Parathyroid adenoma (tissue), 2 donors: ENCODE results near the gene HSF5.

Experiments used
- H2AFZ ChIP-seq: fragments of 300-600 bp; sonication (generic); one replicate; pipeline ENCODE4 v1.7.0; 2017; ENCODE audit warnings: antibody characterized with exemption, mild to moderate bottlenecking
- H3K27ac ChIP-seq: fragments of 300-600 bp; sonication (generic); one replicate; pipeline ENCODE4 v1.7.0; 2017
- H3K27me3 ChIP-seq: fragments of 300-600 bp; sonication (generic); one replicate; pipeline ENCODE4 v1.7.0; 2017; ENCODE audit warnings: low read length; ENCODE audit not compliant: control insufficient read depth, insufficient read depth
- H3K36me3 ChIP-seq: fragments of 300-600 bp; sonication (generic); one replicate; pipeline ENCODE4 v1.7.0; 2017; ENCODE audit warnings: low read length; ENCODE audit not compliant: control insufficient read depth, insufficient read depth
- H3K4me1 ChIP-seq: fragments of 300-600 bp; sonication (generic); one replicate; pipeline ENCODE4 v1.7.0; 2017; ENCODE audit warnings: control low read depth
- H3K4me2 ChIP-seq: fragments of 300-600 bp; sonication (generic); one replicate; pipeline ENCODE4 v1.7.0; 2017; ENCODE audit warnings: low read length
- H3K4me3 ChIP-seq: fragments of 300-600 bp; sonication (generic); one replicate; pipeline ENCODE4 v1.7.0; 2017; ENCODE audit warnings: low read depth, low read length
- H3K79me2 ChIP-seq: fragments of 300-600 bp; sonication (generic); one replicate; pipeline ENCODE4 v1.7.0; 2017; ENCODE audit warnings: control low read depth
- H3K9ac ChIP-seq: fragments of 300-600 bp; sonication (generic); one replicate; pipeline ENCODE4 v1.7.0; 2017; ENCODE audit warnings: mild to moderate bottlenecking
- H3K9me3 ChIP-seq: fragments of 300-600 bp; sonication (generic); one replicate; pipeline ENCODE4 v1.7.0; 2017; ENCODE audit warnings: low read length; ENCODE audit not compliant: control insufficient read depth
- CTCF ChIP-seq: fragments of 300-600 bp; sonication (generic); IDR thresholded peaks from one replicate; pipeline ENCODE4 v1.7.0; 2017; ENCODE audit warnings: antibody characterized with exemption, mild to moderate bottlenecking
- donor health status: primary hyperparathyroidism.

HSF5 gene

GRCh38 chr17:58371300-58371950 is 116.8 kb downstream of the HSF5 start:
- H3K27ac ChIP-seq = no peak overlapping the region
- H3K9me3 ChIP-seq = no peaks in the 10 kb centered on the region
- H3K4me1 ChIP-seq = peaks cover 9% of the 10 kb centered on the region
- no peak overlapping the region for H2AFZ ChIP-seq
- no peaks in the 10 kb centered on the region for H3K36me3 ChIP-seq
- H3K27me3 ChIP-seq = no peaks in the 10 kb centered on the region
- no peak overlapping the region for H3K4me2 ChIP-seq
- H3K4me3 ChIP-seq = no peak overlapping the region
- H3K9ac ChIP-seq = no peak overlapping the region
- no peak for TF ChIP-seq CTCF
- H3K79me2 ChIP-seq = peaks cover 27% of the 10 kb centered on the region

GRCh38 chr17:58370716-58371115 is 117.5 kb downstream of the HSF5 start:
- Histone ChIP-seq H2AFZ (no peak overlapping the region), H3K4me2 (no peak overlapping the region), H3K9ac (no peak overlapping the region), H3K9me3 (no peaks in the 10 kb centered on the region), H3K4me3 (no peak overlapping the region), H3K36me3 (no peaks in the 10 kb centered on the region), H3K27me3 (no peaks in the 10 kb centered on the region), H3K4me1 (peaks cover 6% of the 10 kb centered on the region), H3K27ac (no peak overlapping the region), H3K79me2 (peaks cover 32% of the 10 kb centered on the region)
- no peak for TF ChIP-seq CTCF

- Histone ChIP-seq H3K9ac (no peak overlapping the region), H2AFZ (no peak overlapping the region), H3K27ac (no peak overlapping the region), H3K4me3 (no peak overlapping the region), H3K27me3 (no peaks in the 10 kb centered on the region), H3K36me3 (no peaks in the 10 kb centered on the region), H3K4me1 (peaks cover 3% of the 10 kb centered on the region), H3K79me2 (peaks cover 32% of the 10 kb centered on the region), H3K4me2 (no peak overlapping the region), H3K9me3 (no peaks in the 10 kb centered on the region)
- no peak for TF ChIP-seq CTCF
These were observed 117.9 kb downstream of the HSF5 start for GRCh38 chr17:58370309-58370708.
